H9 (cell line): ENCODE measurements around the gene LNP1. TPM values are rescaled to one million over a fixed set of nuclear protein-coding genes. Genes with fewer than 3 reads are reported as not detected.

ENCODE experiments used
- DNase-seq: peaks from one replicate; pipeline ENCODE4 v3.0.0-alpha.2; 2017
- H2AFZ ChIP-seq: one replicate; pipeline ENCODE4 v1.6.1; 2013; ENCODE audit warnings: mild to moderate bottlenecking, low read length, control low read depth, moderate library complexity
- H2AK5ac ChIP-seq: 2 replicates; pipeline ENCODE4 v1.6.1; 2013; ENCODE audit warnings: low read length, control low read depth, mixed read lengths; ENCODE audit not compliant: insufficient read length
- H2BK120ac ChIP-seq: one replicate; pipeline ENCODE4 v1.6.1; 2013; ENCODE audit warnings: low read depth, mild to moderate bottlenecking, low read length, control low read depth, inconsistent platforms; ENCODE audit not compliant: poor library complexity, severe bottlenecking
- H2BK12ac ChIP-seq: 2 replicates; pipeline ENCODE4 v1.6.1; 2013; ENCODE audit warnings: low read length, control low read depth, mixed read lengths, low read depth; ENCODE audit not compliant: insufficient read length
- H2BK15ac ChIP-seq: 2 replicates; pipeline ENCODE4 v1.6.1; 2013; ENCODE audit warnings: low read depth, low read length, control low read depth
- H2BK20ac ChIP-seq: one replicate; pipeline ENCODE4 v1.6.1; 2013; ENCODE audit warnings: low read depth, mild to moderate bottlenecking, low read length, control low read depth, inconsistent platforms; ENCODE audit not compliant: poor library complexity, severe bottlenecking
- H2BK5ac ChIP-seq: 2 replicates; pipeline ENCODE4 v1.6.1; 2013; ENCODE audit warnings: low read length, control low read depth, mixed read lengths; ENCODE audit not compliant: insufficient read length
- H3K14ac ChIP-seq: 2 replicates; pipeline ENCODE4 v1.6.1; 2013; ENCODE audit warnings: low read length, control low read depth; ENCODE audit not compliant: insufficient read depth
- H3K18ac ChIP-seq: 2 replicates; pipeline ENCODE4 v1.6.1; 2013; ENCODE audit warnings: low read depth, mild to moderate bottlenecking, mixed read lengths, low read length, control low read depth; ENCODE audit not compliant: insufficient read length
- H3K23ac ChIP-seq: 2 replicates; pipeline ENCODE4 v1.6.1; 2013; ENCODE audit warnings: low read length, control low read depth, mixed read lengths, low read depth; ENCODE audit not compliant: insufficient read length
- H3K23me2 ChIP-seq: 2 replicates; pipeline ENCODE4 v1.6.1; 2013; ENCODE audit warnings: low read depth, mild to moderate bottlenecking, mixed read lengths, low read length, control low read depth; ENCODE audit not compliant: insufficient read length, poor library complexity, severe bottlenecking
- H3K27ac ChIP-seq: 2 replicates; pipeline ENCODE4 v1.5.1; 2013; ENCODE audit warnings: low read length, control low read depth, mixed read lengths, low read depth; ENCODE audit not compliant: insufficient read length
- H3K27me3 ChIP-seq: 2 replicates; pipeline ENCODE4 v1.6.1; 2013; ENCODE audit warnings: low read length, control low read depth, inconsistent platforms; ENCODE audit not compliant: insufficient read depth
- H3K4ac ChIP-seq: 2 replicates; pipeline ENCODE4 v1.6.1; 2013; ENCODE audit warnings: low read depth, mild to moderate bottlenecking, control low read depth, inconsistent platforms, low read length, moderate library complexity
- H3K4me1 ChIP-seq: 2 replicates; pipeline ENCODE4 v1.6.1; 2013; ENCODE audit warnings: low read length, control low read depth, inconsistent platforms; ENCODE audit not compliant: insufficient read depth
- H3K4me2 ChIP-seq: 2 replicates; pipeline ENCODE4 v1.6.1; 2013; ENCODE audit warnings: low read length, control low read depth, mixed read lengths; ENCODE audit not compliant: insufficient read length, insufficient read depth
- H3K56ac ChIP-seq: 2 replicates; pipeline ENCODE4 v1.6.1; 2013; ENCODE audit warnings: low read depth, mild to moderate bottlenecking, mixed read lengths, low read length, control low read depth; ENCODE audit not compliant: insufficient read length
- H3K79me1 ChIP-seq: 2 replicates; pipeline ENCODE4 v1.6.1; 2013; ENCODE audit warnings: low read depth, mild to moderate bottlenecking, moderate library complexity, low read length, control low read depth, inconsistent platforms; ENCODE audit not compliant: insufficient read depth, poor library complexity, severe bottlenecking
- H3K79me2 ChIP-seq: 2 replicates; pipeline ENCODE4 v1.6.1; 2013; ENCODE audit warnings: low read length, control low read depth, inconsistent platforms; ENCODE audit not compliant: insufficient read depth
- H3K9ac ChIP-seq: 2 replicates; pipeline ENCODE4 v1.6.1; 2013; ENCODE audit warnings: low read length, control low read depth, mixed read lengths; ENCODE audit not compliant: insufficient read length; ENCODE audit errors: extremely low read depth
- H3K9me3 ChIP-seq: one replicate; pipeline ENCODE4 v1.6.1; 2013; ENCODE audit warnings: low read depth, low read length, inconsistent platforms; ENCODE audit not compliant: control insufficient read depth
- H3T11ph ChIP-seq: one replicate; pipeline ENCODE4 v1.6.1; 2013; ENCODE audit warnings: mild to moderate bottlenecking, low read length, control low read depth, inconsistent platforms
- H4K20me1 ChIP-seq: one replicate; pipeline ENCODE4 v1.6.1; 2013; ENCODE audit not compliant: control insufficient read depth, insufficient read length, insufficient read depth
- H4K5ac ChIP-seq: 2 replicates; pipeline ENCODE4 v1.6.1; 2013; ENCODE audit warnings: low read depth, mild to moderate bottlenecking, mixed read lengths, low read length, control low read depth; ENCODE audit not compliant: insufficient read length
- H4K8ac ChIP-seq: replicated peaks from 2 replicates; pipeline ENCODE4 v1.6.1; 2013; ENCODE audit warnings: low read length, control low read depth, mixed read lengths, low read depth; ENCODE audit not compliant: insufficient read length
- H4K91ac ChIP-seq: 2 replicates; pipeline ENCODE4 v1.6.1; 2013; ENCODE audit warnings: low read depth, mild to moderate bottlenecking, moderate library complexity, mixed read lengths, low read length, control low read depth; ENCODE audit not compliant: insufficient read length
- H3K27ac Mint-ChIP-seq, 3 experiments: 2 replicates in 2 of 3; 3 replicates in 1 of 3; pipeline ENCODE4 v1.8.0; 2020 to 2021; ENCODE audit warnings: mixed read lengths in 3 of 3, mild to moderate bottlenecking in 1 of 3, moderate library complexity in 1 of 3
- H3K27me3 Mint-ChIP-seq: 2 replicates; pipeline ENCODE4 v1.8.0; 2021; ENCODE audit warnings: low read depth, mild to moderate bottlenecking, moderate library complexity, mixed read lengths
- H3K36me3 Mint-ChIP-seq, 3 experiments: 2 replicates in 2 of 3; 3 replicates in 1 of 3; pipeline ENCODE4 v1.8.0; 2020 to 2021; ENCODE audit warnings: low read depth in 3 of 3, mixed read lengths in 3 of 3; ENCODE audit not compliant: insufficient read depth in 1 of 3
- H3K4me1 Mint-ChIP-seq, 2 experiments: 2 replicates each; pipeline ENCODE4 v1.8.0; 2020; ENCODE audit warnings: mixed read lengths in 2 of 2
- H3K4me3 Mint-ChIP-seq, 2 experiments: 2 replicates in 1 of 2; 3 replicates in 1 of 2; pipeline ENCODE4 v1.8.0; 2020 to 2021; ENCODE audit warnings: mild to moderate bottlenecking in 2 of 2, mixed read lengths in 2 of 2, moderate library complexity in 1 of 2
- H3K9me3 Mint-ChIP-seq, 2 experiments: 2 replicates in 1 of 2; 3 replicates in 1 of 2; pipeline ENCODE4 v1.8.0; 2020; ENCODE audit warnings: mild to moderate bottlenecking in 2 of 2, mixed read lengths in 2 of 2, moderate library complexity in 1 of 2
- CTCF ChIP-seq: fragments of 200-600 bp; sonication (generic); conservative IDR thresholded peaks from 3 replicates; pipeline ENCODE4 v1.8.0; 2021; ENCODE audit warnings: antibody characterized with exemption, mild to moderate bottlenecking
- WGBS: extraction: QIAGEN DNeasy Blood & Tissue Kit; methylation state at CpG from one replicate; pipeline ENCODE4 v1.1.7; 2013; ENCODE audit warnings: missing lambda C conversion rate, low lambda C conversion rate, mixed read lengths; ENCODE audit not compliant: insufficient read length; ENCODE audit errors: extremely low coverage; 5-methylcytosine and 5-hydroxymethylcytosine counted together
- total RNA-seq: library from RNA; stranded (reverse); gene quantifications from 2 replicates; pipeline ENCODE4 v1.2.1, GENCODE V29; 2021

Gene LNP1
- total RNA-seq, 1 experiment from 2014 or later, result 4.1 TPM

DNA sequence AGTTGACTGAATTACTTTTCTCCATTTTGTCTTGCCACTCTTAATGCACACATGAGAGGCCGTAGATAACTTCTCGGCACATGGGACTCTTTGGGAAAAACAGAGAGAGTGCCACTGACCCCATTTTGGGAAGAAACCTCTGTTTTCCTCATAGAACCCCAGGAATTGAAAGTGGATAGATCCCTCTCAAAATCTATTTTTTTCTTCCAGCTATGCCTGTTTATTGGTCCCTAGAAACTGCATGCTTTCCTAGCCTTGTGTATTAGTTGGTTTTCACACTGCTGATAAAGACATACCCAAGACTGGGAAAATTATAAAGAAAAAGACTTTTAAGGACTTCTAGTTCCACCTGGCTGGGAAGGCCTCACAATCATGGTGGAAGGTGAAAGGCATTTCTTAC lies 67.3 kb downstream of the LNP1 start:
- Histone ChIP-seq H3K27ac (no peak overlapping the region), H2BK20ac (no peak overlapping the region), H3K4ac (no peak overlapping the region), H3K79me1 (no peaks in the 10 kb centered on the region), H3K14ac (no peak overlapping the region), H3K4me1 (no peaks in the 10 kb centered on the region), H2BK5ac (no peak overlapping the region), H2BK15ac (no peak overlapping the region), H3K27me3 (no peaks in the 10 kb centered on the region), H3K4me2 (no peak overlapping the region), H2BK120ac (no peak overlapping the region), H4K8ac (no peak overlapping the region), H3K18ac (no peak overlapping the region), H4K20me1 (no peaks in the 10 kb centered on the region), H4K91ac (no peak overlapping the region), H3K56ac (no peak overlapping the region), H3K79me2 (no peaks in the 10 kb centered on the region), H2BK12ac (no peak overlapping the region), H2AFZ (no peak overlapping the region), H3K9me3 (peaks cover 10% of the 10 kb centered on the region), H3K23me2 (no peaks in the 10 kb centered on the region), H4K5ac (no peak overlapping the region), H3K23ac (no peak overlapping the region), H3K9ac (no peak overlapping the region), H2AK5ac (no peak overlapping the region), H3T11ph (no peak overlapping the region)
- Mint-ChIP-seq H3K27ac (no peak overlapping the region), H3K27me3 (no peaks in the 10 kb centered on the region), H3K36me3 (peaks cover 13 to 35% (median 23%) of the 10 kb centered on the region in 3 experiments), H3K4me3 (no peak overlapping the region), H3K4me1 (peaks cover 10 to 12% of the 10 kb centered on the region in 2 experiments; a peak in 3 of 4 replicates), H3K9me3 (peaks cover 38 to 49% of the 10 kb centered on the region in 2 experiments)
- TF ChIP-seq CTCF, result no peak
- no CpG with 5 or more reads among the region's 2 CpGs for WGBS
- DNase-seq, result no peak
